ENCODE data around the gene C10orf67.

DNA sequence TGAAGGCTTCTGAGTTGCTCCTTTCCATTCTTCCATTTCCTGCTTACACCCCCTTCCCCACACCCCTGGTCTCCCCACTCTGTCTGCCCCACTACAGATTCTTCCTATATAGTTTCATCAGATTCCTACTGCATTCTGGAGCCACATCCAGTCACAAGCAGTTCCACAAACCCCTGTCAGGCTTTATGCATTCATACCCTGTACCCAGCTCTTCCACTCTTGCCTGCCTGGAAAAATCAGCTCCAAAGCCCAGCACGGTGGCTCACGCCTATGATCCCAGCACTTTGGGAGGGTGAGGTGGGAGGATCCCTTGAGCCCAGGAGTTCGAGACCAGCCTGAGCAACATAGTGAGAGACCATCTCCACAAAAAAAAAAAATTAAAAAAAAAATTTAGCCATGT lies 60.4 kb downstream of the C10orf67 start:
- TF ChIP-seq RCOR1 (IDR thresholded peaks at IDR 0.05; ENCODE audit: borderline replicate concordance in 1 of 2, low read depth in 2 of 2, low read length in 2 of 2) (no peak), MXI1 (IDR thresholded peaks at IDR 0.05; ENCODE audit: low read depth, low read length) (no peak), SAFB (IDR thresholded peaks at IDR 0.05; ENCODE audit: borderline replicate concordance, low read depth, low read length) (no peak), SMAD3 (CRISPR knock-in tag; conservative IDR thresholded peaks at IDR 0.05) (no peak), SP1 (CRISPR knock-in tag; IDR thresholded peaks at IDR 0.05) (no peak)
- TF ChIP-seq, protein P1, sequence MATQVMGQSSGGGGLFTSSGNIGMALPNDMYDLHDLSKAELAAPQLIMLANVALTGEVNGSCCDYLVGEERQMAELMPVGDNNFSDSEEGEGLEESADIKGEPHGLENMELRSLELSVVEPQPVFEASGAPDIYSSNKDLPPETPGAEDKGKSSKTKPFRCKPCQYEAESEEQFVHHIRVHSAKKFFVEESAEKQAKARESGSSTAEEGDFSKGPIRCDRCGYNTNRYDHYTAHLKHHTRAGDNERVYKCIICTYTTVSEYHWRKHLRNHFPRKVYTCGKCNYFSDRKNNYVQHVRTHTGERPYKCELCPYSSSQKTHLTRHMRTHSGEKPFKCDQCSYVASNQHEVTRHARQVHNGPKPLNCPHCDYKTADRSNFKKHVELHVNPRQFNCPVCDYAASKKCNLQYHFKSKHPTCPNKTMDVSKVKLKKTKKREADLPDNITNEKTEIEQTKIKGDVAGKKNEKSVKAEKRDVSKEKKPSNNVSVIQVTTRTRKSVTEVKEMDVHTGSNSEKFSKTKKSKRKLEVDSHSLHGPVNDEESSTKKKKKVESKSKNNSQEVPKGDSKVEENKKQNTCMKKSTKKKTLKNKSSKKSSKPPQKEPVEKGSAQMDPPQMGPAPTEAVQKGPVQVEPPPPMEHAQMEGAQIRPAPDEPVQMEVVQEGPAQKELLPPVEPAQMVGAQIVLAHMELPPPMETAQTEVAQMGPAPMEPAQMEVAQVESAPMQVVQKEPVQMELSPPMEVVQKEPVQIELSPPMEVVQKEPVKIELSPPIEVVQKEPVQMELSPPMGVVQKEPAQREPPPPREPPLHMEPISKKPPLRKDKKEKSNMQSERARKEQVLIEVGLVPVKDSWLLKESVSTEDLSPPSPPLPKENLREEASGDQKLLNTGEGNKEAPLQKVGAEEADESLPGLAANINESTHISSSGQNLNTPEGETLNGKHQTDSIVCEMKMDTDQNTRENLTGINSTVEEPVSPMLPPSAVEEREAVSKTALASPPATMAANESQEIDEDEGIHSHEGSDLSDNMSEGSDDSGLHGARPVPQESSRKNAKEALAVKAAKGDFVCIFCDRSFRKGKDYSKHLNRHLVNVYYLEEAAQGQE (IDR thresholded peaks at IDR 0.05; ENCODE audit: borderline replicate concordance), result no peak
- TF ChIP-seq, protein P1 (CRISPR knock-in tag; IDR thresholded peaks at IDR 0.05; ENCODE audit: low read depth), result no peak

All from K562 (cell line).